ENCODE results near the gene GGT7. TPM values are rescaled to one million over a fixed set of nuclear protein-coding genes. Genes with fewer than 3 reads are reported as not detected.

GGT7 gene
- total RNA-seq, 1 donor from 2014 or later, result 1.8 TPM

DNA sequence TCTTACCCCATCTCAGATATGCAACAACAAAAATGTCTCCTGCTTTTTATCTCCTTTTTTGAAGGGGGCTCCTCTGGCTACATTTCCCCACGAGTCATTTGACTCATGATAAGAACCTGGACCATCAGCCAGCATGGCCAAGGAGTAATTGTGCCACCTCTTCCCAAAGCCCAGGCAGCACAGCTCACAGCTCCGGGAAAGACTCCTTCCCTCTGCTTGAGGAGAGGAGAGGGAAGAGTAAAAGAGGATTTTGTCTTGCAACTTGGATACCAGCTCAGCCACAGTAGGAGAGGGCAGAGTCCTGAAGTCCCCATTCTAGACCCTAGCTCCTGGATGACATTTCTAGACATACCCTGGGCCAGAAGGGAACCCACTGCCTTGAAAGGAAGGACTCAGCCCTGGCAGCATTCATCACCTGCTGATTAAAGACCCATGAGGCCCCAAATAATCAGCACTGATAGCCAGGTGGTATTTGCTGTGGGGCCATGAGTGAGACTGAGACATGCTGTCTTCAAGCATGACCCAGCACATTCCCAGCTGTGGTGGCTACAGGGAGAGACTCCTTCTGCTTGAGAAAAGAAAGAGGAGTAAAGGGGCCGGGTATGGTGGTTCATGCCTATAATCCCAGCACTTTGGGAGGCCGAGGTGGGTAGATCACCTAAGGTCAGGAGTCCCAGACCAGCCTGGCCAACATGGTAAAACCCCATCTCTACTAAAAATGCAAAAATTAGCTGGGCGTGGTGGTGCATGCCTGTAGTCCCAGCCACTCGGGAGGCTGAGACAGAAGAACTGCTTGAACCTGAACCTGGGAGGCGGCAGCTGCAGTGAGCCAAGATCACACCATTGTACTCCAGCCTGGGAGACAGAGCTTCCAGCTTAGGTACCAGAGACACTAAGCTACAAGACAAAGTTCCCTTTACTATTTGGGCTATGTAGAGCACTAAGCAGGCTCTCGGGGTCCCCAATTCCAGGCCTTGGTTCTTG, 75.4 kb downstream of the GGT7 start:
- DNase-seq (ENCODE audit: low read depth, low spot score), result no peak

Other genes with a start within 250 kb of the GGT7 start
- 6.3 and 9.6 TPM in 2 replicates for gene PIGU, start 195.8 kb downstream of the GGT7 start, total RNA-seq
- 3.4 TPM in 2 replicates for gene TP53INP2, start 168.5 kb downstream of the GGT7 start, total RNA-seq
- gene NCOA6, start 47.2 kb downstream of the GGT7 start, total RNA-seq, result 5.0 and 5.3 TPM in 2 replicates
- gene ACSS2, start 3.8 kb upstream of the GGT7 start, total RNA-seq, result 41.9 and 57.6 TPM in 2 replicates
- 49.1 and 59.8 TPM in 2 replicates for gene GSS, start 83.0 kb upstream of the GGT7 start, total RNA-seq
- under 0.01 and 0.13 TPM in 2 replicates for gene MYH7B, start 83.0 kb upstream of the GGT7 start, total RNA-seq
- 85.0 and 86.1 TPM in 2 replicates for gene TRPC4AP, start 220.0 kb upstream of the GGT7 start, total RNA-seq